ENCODE data around the gene CDKAL1.

Gene CDKAL1

GRCh38 chr6:20969551-20969950, 435.3 kb downstream of the CDKAL1 start:
- no peaks in the 10 kb centered on the region for H3K4me1 ChIP-seq (ENCODE audit: low read length)
- no peaks in the 10 kb centered on the region for H3K27me3 ChIP-seq (replicated peaks; ENCODE audit: insufficient read depth, low read length)
- no peaks in the 10 kb centered on the region for H3K9me2 ChIP-seq (replicated peaks; ENCODE audit: insufficient read depth, low read length)
- no peaks in the 10 kb centered on the region for H4K20me1 ChIP-seq (ENCODE audit: insufficient read depth, low read length)
- no peaks in the 10 kb centered on the region for H3K79me2 ChIP-seq (ENCODE audit: low read length)
- no peak overlapping the region for H3K4me3 ChIP-seq (ENCODE audit: low read length)
- no peaks in the 10 kb centered on the region for H3F3A ChIP-seq (ENCODE audit: insufficient read depth, low read length)
- no peak overlapping the region for H3K9ac ChIP-seq (ENCODE audit: low read length)
- DNase-seq: no peak
- no peaks in the 10 kb centered on the region for H3K9me3 ChIP-seq (replicated peaks; ENCODE audit: insufficient read depth, low read length)
- TF ChIP-seq, protein P1, sequence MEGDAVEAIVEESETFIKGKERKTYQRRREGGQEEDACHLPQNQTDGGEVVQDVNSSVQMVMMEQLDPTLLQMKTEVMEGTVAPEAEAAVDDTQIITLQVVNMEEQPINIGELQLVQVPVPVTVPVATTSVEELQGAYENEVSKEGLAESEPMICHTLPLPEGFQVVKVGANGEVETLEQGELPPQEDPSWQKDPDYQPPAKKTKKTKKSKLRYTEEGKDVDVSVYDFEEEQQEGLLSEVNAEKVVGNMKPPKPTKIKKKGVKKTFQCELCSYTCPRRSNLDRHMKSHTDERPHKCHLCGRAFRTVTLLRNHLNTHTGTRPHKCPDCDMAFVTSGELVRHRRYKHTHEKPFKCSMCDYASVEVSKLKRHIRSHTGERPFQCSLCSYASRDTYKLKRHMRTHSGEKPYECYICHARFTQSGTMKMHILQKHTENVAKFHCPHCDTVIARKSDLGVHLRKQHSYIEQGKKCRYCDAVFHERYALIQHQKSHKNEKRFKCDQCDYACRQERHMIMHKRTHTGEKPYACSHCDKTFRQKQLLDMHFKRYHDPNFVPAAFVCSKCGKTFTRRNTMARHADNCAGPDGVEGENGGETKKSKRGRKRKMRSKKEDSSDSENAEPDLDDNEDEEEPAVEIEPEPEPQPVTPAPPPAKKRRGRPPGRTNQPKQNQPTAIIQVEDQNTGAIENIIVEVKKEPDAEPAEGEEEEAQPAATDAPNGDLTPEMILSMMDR (IDR thresholded peaks at IDR 0.05; ENCODE audit: low read length): no peak
- no peak for TF ChIP-seq EZH2 (optimal IDR thresholded peaks at IDR 0.05; ENCODE audit: low read depth, low read length)
- no peak for TF ChIP-seq EZH2phosphoT487 (IDR thresholded peaks at IDR 0.05; ENCODE audit: low read length)
- H3K4me2 ChIP-seq (ENCODE audit: low read depth, low read length): no peak overlapping the region
- no peak overlapping the region for H2AFZ ChIP-seq (ENCODE audit: low read length)
- H3K36me3 ChIP-seq (replicated peaks; ENCODE audit: insufficient read depth, low read length): no peaks in the 10 kb centered on the region
- H3K27ac ChIP-seq (ENCODE audit: low read length): no peak overlapping the region

DNA sequence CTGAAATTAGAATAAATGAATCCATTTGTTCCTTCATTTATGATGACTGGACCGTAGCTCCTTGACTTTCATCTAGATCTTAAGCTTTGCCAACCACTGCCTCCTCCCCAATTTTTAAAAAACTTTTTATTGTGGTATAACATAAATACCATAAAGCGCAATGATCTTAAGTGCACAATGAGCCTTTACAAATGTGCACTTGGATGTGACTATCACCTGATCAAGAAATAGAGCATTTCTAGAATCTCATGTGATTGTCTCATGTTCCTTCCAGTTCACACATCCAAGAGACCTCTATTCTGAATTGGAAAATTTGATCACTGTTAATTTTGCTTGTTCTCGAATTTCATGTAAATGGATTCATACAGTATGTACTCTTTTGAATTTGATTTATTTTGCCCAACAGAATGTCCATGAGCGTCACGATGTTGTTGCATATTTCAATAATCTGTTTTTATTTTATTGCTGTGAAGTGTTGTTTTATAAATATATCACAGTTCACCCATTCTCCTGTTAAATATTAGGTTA, 442.2 kb downstream of the CDKAL1 start:
- H3K27me3 ChIP-seq (replicated peaks; ENCODE audit: insufficient read depth, low read length): no peaks in the 10 kb centered on the region
- no peak overlapping the region for H3K27ac ChIP-seq (ENCODE audit: low read length)
- H3K9me2 ChIP-seq (replicated peaks; ENCODE audit: insufficient read depth, low read length): no peaks in the 10 kb centered on the region
- H3F3A ChIP-seq (ENCODE audit: insufficient read depth, low read length): no peaks in the 10 kb centered on the region
- H3K4me1 ChIP-seq (ENCODE audit: low read length): no peaks in the 10 kb centered on the region
- no peak overlapping the region for H3K9ac ChIP-seq (ENCODE audit: low read length)
- no peaks in the 10 kb centered on the region for H4K20me1 ChIP-seq (ENCODE audit: insufficient read depth, low read length)
- no peak overlapping the region for H3K4me3 ChIP-seq (ENCODE audit: low read length)
- TF ChIP-seq, protein P1 (IDR thresholded peaks at IDR 0.05; ENCODE audit: low read length): no peak
- TF ChIP-seq EZH2 (optimal IDR thresholded peaks at IDR 0.05; ENCODE audit: low read depth, low read length): no peak
- no peak for TF ChIP-seq EZH2phosphoT487 (IDR thresholded peaks at IDR 0.05; ENCODE audit: low read length)
- no peak for DNase-seq
- no peaks in the 10 kb centered on the region for H3K9me3 ChIP-seq (replicated peaks; ENCODE audit: insufficient read depth, low read length)
- no peaks in the 10 kb centered on the region for H3K36me3 ChIP-seq (replicated peaks; ENCODE audit: insufficient read depth, low read length)
- no peaks in the 10 kb centered on the region for H3K79me2 ChIP-seq (ENCODE audit: low read length)
- no peak overlapping the region for H2AFZ ChIP-seq (ENCODE audit: low read length)
- no peak overlapping the region for H3K4me2 ChIP-seq (ENCODE audit: low read depth, low read length)

DNA sequence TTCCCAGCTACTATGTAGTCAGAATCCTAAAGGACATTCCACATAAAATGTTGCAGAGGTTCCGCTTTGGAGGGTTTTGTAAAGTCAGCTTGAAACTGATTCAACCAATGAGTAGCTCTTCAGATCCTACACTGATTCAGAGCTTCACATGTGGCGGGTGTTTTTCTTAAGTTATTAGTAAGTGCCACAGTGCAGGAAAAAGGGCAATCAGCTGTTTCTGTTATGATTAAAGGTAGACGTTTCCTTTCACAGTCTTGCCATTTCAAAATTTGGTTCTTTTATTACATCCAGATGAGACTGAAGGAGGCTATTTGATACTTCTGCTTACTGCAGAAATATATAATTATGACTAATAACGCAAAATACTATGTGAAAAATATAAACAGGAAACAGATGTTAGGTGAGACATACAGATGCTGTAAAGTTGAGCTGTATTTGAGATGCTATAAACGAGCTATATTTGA, 443.9 kb downstream of the CDKAL1 start:
- TF ChIP-seq, protein P1 (IDR thresholded peaks at IDR 0.05; ENCODE audit: low read length): no peak
- TF ChIP-seq EZH2phosphoT487 (IDR thresholded peaks at IDR 0.05; ENCODE audit: low read length) (no peak), EZH2 (optimal IDR thresholded peaks at IDR 0.05; ENCODE audit: low read depth, low read length) (no peak)
- Histone ChIP-seq H3K36me3 (replicated peaks; ENCODE audit: insufficient read depth, low read length) (no peaks in the 10 kb centered on the region), H3F3A (ENCODE audit: insufficient read depth, low read length) (no peaks in the 10 kb centered on the region), H3K27me3 (replicated peaks; ENCODE audit: insufficient read depth, low read length) (no peaks in the 10 kb centered on the region), H3K4me3 (ENCODE audit: low read length) (no peak overlapping the region), H3K9ac (ENCODE audit: low read length) (no peak overlapping the region), H3K9me2 (replicated peaks; ENCODE audit: insufficient read depth, low read length) (no peaks in the 10 kb centered on the region), H3K4me1 (ENCODE audit: low read length) (no peaks in the 10 kb centered on the region), H4K20me1 (ENCODE audit: insufficient read depth, low read length) (no peaks in the 10 kb centered on the region), H3K9me3 (replicated peaks; ENCODE audit: insufficient read depth, low read length) (no peaks in the 10 kb centered on the region), H3K79me2 (ENCODE audit: low read length) (no peaks in the 10 kb centered on the region), H3K4me2 (ENCODE audit: low read depth, low read length) (no peak overlapping the region), H2AFZ (ENCODE audit: low read length) (no peak overlapping the region), H3K27ac (ENCODE audit: low read length) (no peak overlapping the region)
- DNase-seq: no peak
